RCC 7860 (cell line): ENCODE results near the gene HOXD10.
A peak's percentile ranks its signal among the peaks of the same experiment; 100 is the strongest.

Source experiments
- DNase-seq: peaks from one replicate; pipeline ENCODE4 v3.0.0-alpha.2; 2015; ENCODE audit warnings: low spot score
- FAIRE-seq: peaks from 2 replicates; lab custom pipeline; 2012; peaks lifted over from hg19 to GRCh38; lab: Jason Lieb, UNC

HOXD10 gene

DNA sequence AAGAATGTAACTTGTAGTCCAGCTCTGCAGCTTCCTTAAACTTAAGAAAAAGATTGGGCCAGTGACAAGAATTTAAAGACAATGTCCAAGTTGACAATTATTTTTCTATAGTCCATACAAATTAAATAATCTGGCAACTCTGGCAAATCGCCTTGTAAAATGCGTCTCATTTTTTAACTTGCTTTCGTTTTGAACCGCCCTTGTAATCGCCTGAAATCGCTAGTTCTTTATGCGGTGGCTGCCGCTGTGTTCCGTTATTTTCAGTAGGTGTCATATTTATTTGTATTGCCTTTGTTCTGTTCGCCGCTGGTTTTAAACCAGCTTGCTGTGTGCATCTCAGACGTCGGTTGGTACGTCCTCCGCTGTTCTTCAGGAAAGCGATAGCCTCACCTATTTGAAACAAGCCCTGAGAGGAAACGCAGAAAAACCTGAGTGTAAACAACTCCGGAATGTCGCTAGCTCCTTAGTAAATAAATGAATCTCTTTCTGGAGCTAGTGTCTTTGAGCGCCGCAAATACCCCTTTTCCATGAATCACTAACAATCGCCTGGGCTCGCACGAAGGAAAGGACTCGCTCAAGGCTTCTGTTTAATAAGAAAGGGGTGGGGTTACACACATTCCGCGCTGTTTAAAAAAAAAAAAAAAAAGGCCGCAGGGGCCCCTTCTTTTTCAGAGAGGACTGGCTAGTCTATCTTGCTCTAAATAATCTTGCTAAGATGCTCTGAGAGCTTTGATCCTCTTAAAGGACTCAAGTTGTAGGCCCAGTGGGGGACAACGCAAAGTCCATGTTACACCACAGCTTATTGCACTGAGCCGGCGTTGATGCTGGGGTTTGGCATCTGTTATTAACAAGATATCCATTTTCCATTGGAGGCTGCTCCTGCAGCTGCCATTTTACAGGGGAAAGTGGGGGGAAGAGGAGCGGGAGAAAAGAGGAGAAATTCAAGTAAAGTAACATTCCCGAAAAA is 15.9 kb downstream of the HOXD10 start:
- FAIRE-seq (no peak), DNase-seq (no peak)

DNA sequence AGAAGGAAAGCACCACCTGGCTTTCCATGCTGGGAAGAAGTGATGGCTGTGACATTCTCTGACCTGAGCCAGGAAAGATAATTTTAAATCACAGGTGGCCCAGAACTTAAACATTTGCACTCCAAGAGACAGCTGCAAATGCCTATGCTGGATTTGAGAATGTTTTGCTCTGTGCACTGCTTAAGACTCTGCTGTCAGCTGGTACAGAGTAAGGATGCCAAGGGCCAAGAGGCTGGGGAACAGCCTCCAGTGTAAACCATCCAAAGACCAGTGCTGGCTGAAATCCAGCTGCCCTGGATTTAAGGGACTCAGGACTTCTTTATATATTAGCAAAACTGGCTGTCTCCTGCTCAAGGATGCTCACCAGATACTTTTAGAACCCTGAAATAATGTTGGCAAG is 16.8 kb downstream of the HOXD10 start:
- FAIRE-seq (no peak), DNase-seq (no peak)

DNA sequence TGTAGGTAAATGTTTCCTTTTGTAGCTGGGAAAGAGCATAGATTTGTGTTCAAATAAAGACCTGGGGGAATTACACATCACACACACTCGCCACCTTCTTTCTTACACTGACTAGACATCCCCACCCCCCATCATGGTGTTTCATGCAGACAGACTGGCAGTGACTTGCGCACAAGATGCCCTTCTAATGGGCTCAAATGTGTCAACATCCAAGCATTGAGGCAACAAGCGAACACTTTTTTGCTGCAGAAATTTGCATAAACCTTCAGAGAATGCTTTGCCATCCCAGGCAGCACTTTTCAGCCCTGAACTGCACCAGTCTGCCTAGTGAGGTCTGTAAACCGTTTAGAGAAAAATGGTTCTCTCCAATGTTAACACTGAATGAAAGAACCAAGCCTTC is 17.5 kb downstream of the HOXD10 start:
- DNase-seq, result no peak

DNA sequence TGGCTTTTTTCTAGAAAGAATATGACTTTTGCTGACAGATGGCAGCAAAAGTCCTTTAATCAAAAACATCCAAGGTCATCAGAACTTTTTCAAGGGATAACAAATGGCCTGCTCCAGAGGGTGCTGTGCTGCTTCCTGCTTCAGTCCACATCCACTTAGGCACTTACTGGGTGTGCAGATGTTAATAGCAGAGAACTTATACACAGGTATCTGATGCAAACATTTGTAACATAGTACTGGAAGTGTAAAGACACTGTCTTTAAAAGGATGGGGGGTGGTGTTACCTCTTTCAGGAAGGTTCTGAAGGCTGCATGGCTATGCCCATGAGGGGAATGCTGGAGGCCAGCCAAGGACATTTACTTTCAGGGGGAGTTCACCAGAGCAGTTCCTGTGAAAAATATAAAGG is 18.5 kb downstream of the HOXD10 start:
- FAIRE-seq (no peak), DNase-seq (peak; percentile 44)

More for the DNA sequence above, 17.5 kb downstream of the HOXD10 start:
- no peak for FAIRE-seq

DNA sequence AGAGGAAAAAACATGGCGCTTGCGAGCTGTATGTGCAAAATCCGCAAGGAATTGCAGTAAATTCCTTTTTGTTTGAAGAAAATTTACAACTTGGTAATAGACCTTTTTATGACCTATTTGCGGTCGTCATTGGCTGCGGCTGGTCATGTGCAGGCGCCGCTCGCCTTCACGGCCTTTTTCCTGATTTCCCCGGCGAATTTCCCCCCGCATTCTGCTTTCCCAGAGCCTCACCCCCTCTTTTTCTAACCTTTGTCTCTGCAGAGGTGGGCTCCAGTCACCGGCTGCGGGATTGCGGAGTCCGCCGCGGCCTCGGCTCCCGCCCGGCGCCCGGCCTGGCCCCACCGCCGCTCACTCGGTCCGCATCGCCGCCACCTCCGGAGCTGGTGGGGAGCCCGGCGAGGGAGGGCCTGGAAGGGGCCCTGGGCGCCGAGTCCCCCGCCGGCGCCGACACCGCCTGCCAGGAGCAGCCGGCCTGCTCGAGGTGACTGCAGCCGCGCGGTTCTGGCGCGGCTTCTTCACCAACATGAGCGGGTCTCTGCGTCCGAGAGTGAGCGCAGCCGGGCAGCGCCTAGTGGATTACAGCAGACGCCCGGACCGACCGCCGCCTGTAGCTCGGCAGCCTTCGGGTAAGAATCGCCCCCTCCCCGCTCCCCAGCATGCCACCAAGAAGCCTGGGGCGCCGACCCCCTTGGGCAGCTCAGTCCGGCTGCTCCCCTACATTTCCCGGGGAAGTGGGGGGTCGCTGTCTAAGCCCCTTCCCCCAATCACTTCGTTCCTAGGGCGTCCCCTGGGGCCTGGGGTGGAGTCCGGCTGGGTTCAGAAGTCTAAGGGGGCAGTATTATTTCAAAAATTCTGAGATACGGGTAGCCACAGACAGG is 20.0 kb downstream of the HOXD10 start:
- FAIRE-seq (no peak), DNase-seq (peak; percentile 22)

DNA sequence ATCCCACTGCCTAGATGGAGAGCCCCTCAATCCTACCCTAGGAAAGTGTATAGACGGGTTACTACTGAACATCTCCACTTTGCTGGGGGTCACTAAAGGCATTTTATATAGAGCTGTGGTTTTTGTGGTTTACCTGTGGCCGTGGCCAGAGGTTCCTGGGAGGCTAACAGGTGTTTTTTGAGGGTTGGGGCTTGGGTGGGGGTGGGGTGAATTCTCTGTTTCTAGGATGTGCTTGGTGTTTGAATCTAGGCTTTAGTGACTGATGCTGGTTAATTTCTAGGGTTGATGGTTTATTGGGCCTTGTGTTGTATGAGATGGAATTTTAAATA is 20.6 kb downstream of the HOXD10 start:
- DNase-seq (no peak), FAIRE-seq (no peak)

DNA sequence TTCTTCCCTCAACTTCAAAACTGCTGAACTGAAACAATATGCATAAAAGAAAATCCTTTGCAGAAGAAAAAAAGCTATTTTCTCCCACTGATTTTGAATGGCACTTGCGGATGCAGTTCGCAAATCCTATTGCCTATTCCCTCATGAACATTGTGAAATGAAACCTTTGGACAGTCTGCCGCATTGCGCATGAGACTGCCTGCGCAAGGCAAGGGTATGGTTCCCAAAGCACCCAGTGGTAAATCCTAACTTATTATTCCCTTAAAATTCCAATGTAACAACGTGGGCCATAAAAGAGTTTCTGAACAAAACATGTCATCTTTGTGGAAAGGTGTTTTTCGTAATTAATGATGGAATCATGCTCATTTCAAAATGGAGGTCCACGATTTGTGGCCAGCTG is 21.3 kb downstream of the HOXD10 start:
- FAIRE-seq (no peak), DNase-seq (no peak)

DNA sequence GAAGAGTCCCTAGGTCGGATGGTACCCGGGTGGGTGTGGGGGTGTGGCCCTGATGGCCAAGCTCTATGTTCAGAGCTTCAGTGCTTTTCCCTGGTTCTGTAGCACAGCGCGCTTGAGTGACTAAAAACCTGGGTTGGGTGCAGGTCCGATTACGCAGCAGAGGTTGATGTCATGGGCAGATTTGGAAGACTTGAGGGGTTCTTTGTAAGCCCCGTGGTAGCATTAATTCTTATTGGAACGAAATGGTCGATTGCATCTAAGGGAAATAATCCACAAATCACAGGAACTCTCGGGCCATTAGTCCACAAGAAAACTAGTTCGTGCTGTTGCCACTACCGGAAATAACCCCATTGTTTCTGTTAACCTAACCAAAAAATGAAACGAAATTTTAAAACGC is 21.9 kb downstream of the HOXD10 start:
- no peak for FAIRE-seq
- DNase-seq, result no peak

DNA sequence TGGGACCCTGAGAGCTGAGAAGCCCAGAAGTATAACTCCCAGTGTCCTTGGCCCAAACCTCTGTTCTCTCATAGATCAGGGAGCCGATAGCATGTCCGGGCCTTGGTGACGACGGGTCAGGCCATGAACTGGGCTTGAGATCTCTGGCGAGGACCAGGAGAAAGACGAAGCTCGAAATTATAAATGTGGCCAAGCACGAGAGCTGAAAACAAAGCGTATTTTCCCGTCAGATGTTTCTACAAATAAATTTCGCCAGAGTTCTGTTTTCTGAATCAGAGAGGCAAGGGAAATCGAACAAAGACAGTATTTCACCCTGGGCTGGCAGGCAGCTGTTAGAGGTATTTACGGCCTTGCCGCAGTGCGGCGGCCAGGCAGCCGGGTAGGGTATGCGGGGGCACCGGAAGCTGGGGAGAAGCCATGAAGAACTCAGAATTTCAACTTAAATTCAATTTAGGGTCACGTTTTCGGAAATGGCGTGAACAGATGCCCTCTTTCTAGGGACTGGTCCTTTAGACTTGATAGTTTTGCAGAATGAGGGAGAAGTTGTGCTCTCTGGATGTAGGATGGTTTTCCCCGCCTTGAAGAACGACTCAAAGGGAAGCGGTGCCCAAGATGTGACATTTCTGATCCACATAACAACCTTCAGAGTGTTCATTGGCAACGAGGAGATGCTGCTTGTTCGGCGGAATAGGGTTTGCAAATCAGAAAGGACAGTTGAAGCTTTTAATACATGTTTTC is 22.5 kb downstream of the HOXD10 start:
- no peak for FAIRE-seq
- no peak for DNase-seq

DNA sequence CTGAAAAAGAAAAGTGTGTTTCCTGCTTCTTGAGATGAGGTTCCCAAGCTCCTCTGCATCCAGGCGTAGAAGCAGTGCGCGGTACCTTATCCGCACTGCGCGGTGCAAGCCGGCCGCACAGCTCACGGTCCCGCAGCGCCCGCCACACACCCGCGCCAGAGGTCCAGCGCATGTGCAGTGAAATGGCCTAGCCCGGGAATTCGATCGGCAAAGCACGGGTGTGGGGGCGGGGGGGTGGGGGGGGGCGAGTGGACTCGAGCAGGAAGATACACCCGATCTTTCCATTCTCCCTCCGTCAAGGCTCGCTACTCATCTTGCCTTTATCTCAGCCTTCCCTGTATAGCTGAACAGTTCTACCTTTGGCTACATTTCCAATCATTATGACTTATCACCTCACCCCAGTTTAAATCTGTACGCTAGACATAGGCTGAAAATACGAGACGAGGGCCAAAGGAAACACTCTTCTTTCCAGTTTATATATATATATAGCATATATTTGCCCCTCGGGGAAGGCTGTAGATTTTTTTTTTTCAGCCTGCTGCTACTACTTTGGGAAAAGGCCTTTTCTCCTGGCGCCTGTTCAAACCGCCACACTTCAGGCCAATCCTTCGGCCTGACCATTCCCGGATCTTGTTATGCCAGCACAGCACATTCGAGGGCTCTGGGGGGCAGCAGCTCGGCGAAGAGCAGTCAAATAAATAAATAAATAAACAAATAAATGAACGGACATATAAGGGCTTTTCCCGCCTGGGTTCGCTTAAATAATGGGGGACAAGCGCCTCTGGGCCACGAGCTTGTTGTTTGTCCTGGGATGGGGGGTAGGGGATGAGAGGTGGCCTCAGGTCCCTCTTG is 23.3 kb downstream of the HOXD10 start:
- no peak for DNase-seq
- FAIRE-seq, result no peak

DNA sequence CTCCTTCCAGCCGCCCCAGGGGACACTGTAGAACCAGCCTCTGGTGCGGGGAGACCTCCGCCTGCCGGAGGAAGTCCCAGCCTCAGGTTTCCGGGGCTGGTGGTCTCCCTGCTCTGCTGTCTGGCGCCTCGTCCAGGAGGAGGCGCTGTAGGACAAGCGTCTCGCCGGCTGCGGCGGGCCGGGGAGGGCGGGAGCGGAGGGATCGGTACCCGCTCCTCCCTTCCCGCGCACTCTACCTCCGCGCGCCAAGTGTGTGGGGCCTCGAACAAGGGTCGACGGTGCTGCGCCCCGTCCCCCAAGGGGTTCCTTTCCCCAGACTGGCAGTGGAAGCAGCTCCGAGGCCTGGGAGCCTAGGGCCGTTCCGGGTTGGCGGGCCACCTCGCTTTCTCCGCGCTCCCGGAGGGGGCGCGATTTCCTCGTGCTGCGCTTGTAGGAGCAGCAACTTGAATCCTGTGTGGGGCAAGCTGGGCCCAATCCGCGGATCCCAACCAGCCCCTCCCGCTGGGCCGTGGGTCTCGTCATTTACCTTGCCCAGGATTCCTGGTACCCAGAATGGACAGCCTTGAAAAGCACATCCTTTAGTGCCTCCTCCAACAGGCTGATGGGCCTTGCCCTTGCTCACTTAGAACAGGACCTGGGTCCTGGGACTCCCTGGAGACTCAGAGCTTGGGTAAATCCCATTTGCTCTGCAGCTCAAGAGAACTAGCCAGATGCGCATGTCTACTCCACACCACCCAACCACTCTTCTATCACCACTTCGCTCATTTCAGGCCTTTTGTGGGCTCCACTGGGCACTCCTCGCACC is 24.1 kb downstream of the HOXD10 start:
- FAIRE-seq, result no peak
- peak; percentile 47 for DNase-seq

DNA sequence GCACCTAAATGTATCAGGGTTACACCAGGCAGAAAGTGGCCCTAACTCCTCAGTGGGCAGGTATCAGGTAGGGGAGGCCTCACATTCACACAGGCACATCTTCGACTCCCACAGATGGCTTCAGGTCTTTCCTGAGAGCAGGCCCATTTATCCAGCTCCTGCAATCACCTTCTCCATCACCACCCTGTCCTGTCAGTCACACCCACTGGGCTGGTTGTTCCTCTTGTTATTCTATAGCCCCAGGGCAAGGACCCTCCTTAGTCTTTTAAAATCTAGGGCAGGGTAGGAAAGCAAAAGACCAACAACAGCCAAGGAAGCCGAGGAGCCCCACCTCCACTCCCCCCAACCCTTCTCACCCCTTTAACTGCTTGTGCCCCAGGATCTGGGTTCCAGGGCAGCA is 25.7 kb downstream of the HOXD10 start:
- DNase-seq, result no peak

DNA sequence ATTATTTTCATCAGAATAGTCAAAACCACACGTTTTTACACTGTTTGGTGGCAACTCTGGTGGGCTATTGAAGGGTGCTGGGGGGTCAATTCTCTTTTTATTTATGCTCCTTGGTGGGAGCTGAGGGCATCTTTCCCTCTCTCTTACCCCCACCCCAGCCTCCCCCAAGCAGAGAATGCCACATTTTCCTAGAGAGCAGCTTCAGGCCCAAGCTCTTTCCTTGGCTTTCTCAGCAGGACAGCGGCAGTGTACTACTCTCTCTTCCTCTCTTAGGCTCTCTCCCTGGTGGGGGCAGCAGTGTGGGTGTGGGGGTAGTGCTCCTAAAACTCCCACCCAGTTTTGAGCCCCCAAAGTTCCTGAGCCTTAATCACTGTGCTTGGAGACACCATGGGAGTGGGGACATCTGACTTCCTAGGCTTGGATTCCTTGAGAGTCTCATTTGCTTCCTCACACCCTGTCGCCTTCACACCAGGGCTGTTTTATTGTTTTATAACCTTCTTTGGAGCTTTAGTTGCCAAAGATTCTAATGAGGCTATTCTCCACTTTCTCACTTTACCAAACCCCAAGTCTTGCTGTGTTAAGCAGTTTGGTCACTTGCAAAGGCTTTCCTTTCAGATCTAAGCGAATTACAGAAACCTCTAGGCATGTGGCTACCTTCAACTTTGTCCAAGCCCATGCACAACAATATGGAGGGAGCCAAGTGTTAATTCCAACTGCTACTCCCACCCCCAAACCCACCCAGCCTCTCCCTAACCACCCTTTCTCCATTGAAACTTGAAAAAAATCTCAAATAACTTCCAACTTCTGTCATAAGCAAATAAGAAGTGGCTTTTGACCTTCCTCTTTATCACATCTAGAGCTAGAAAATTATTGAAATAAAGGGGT is 28.7 kb downstream of the HOXD10 start:
- FAIRE-seq (no peak), DNase-seq (no peak)

More for the DNA sequence above, 25.7 kb downstream of the HOXD10 start:
- no peak for FAIRE-seq

DNA sequence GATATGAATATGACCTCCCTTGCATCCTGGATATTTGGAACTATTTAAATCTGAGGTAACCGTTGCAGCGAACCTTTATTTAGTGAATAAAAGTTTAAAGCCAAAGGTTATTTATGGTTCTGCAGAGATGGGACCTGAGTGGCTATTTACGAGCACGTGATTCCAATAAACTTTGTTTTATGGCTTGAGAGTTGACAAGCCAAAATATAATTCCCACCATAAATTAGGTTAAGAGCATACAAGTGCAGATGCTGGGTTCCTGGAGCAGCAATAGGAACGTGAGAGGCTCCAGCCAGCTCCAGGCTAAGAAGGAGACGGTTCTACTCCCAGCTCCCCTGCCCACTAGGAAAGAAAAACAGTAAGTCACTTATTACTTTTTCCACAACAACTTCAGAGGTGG is 29.5 kb downstream of the HOXD10 start:
- no peak for DNase-seq
- no peak for FAIRE-seq

DNA sequence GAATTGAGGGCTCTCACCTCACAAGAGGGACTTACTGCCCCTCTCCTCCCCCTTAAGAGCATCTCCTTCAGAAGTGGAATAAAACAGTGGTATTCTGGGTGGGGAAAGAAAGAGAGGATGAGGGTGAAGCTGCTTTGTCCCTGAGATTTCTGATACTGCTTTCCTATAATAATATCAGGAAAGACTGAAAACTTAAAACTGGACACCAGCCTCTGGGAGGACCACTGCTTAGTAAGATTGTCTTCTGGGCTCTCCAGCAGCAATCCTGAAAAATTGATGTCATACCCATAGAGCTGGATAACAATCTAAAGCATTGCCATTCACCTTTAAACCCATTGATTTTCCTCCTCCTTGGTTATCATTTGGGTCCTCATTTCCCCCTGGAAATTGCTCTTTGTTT is 30.1 kb downstream of the HOXD10 start:
- no peak for DNase-seq
- no peak for FAIRE-seq

DNA sequence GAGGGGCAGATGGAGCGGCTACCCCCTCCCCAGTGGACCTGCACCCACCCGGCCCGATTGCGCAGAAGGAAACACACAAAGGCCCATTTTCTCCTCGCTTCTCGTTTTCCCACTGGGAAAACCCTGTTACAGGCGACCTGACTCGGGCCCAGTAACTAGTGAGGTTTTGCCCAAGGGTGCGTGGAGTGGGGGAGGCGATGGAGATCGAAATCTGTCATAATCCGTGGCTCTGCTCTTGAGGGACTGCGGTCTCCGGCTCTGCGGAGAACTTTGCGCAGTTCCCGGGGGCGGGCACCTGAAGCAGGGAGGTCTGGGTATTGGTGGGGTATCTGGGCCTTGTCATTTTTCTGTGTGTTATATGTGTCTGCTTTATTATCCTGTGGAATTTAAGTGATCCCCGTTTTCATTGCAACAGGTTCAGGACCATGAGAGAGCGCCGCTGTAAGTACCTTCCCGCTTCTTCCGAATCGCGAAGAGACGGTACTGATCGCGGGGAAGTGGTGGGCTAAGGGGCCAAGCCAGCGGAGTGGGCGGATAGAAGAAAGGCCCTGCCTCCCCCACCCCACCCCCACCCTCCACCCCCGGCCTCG is 30.7 kb downstream of the HOXD10 start:
- no peak for FAIRE-seq
- DNase-seq, result no peak

DNA sequence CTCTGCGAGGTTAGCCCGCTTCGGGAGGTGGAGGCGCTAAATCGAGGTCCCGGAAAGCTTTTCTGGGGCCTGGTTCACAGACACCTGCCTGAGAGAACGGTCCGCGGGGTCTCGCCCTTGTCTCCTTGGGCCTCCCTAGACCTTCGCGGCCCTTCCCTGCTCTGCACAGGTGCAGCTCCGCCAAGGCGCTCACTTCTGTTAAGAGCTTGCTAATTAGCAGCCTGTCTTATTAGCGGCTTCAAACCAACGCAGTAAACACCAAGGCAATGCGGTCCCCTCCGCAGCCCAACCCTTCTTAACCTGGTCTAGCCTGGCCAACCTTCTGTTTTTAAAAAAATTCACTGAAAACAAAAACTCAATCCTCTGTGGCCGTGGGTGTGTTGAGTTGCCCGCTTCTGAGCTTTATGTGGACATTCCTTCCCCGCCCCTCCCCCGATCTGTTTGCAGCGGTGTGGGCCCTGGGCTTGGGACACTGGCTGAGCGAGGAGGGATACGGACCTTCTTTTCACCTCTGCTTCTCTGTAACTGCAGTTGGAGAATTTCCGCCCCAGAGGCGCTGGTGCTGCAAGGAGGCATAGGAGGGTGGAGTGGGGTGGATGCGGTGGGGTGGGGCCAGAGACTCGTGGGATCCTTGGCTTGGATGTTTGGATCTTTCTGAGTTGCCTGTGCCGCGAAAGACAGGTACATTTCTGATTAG is 31.4 kb downstream of the HOXD10 start:
- FAIRE-seq (no peak), DNase-seq (no peak)
